Coronary artery (tissue), 2 donors: ENCODE measurements around the gene FAM89A.

Source experiments
- DNase-seq: peaks from one replicate; pipeline ENCODE4 v3.0.0-alpha.2; 2017; ENCODE audit warnings: low spot score
- H3K27ac ChIP-seq, 2 donors: fragments of 200-600 bp; sonication (generic); one replicate each; pipeline ENCODE4 v1.5.1; 2016 to 2019
- H3K4me3 ChIP-seq: fragments of 200-600 bp; sonication (generic); 2 replicates; pipeline ENCODE4 v1.5.1; 2016; ENCODE audit warnings: mild to moderate bottlenecking, moderate library complexity
- CTCF ChIP-seq: fragments of 200-600 bp; sonication (generic); IDR thresholded peaks from one replicate; pipeline ENCODE4 v1.5.1; 2019; ENCODE audit warnings: antibody characterized with exemption

FAM89A gene

GRCh38 chr1:230972855-230973271 is 67.2 kb downstream of the FAM89A start:
- DNase-seq: no peak
- no peak for TF ChIP-seq CTCF
- no peak overlapping the region for H3K4me3 ChIP-seq
- no peak overlapping the region for H3K27ac ChIP-seq

GRCh38 chr1:230971771-230972170 is 68.3 kb downstream of the FAM89A start:
- Histone ChIP-seq H3K27ac (no peak overlapping the region), H3K4me3 (no peak overlapping the region)
- no peak for TF ChIP-seq CTCF
- no peak for DNase-seq

- Histone ChIP-seq H3K27ac (no peak overlapping the region), H3K4me3 (no peak overlapping the region)
- TF ChIP-seq CTCF: no peak
- DNase-seq: no peak
Observed at GRCh38 chr1:230970432-230970831, 69.6 kb downstream of the FAM89A start.
